GM19438 (cell line): ENCODE data around the gene TMED4.
"Not testable (repeated sequence)": the region's sequence is repeated elsewhere in the genome, so short reads cannot be mapped to it uniquely, and the experiment has no call there.

ENCODE experiments used
- ATAC-seq: cut with Tn5 transposase; IDR thresholded peaks from one replicate; pipeline ENCODE4 v1.9.1; 2021; ENCODE audit warnings: low read depth; ENCODE audit not compliant: unreplicated experiment

The TMED4 gene

DNA sequence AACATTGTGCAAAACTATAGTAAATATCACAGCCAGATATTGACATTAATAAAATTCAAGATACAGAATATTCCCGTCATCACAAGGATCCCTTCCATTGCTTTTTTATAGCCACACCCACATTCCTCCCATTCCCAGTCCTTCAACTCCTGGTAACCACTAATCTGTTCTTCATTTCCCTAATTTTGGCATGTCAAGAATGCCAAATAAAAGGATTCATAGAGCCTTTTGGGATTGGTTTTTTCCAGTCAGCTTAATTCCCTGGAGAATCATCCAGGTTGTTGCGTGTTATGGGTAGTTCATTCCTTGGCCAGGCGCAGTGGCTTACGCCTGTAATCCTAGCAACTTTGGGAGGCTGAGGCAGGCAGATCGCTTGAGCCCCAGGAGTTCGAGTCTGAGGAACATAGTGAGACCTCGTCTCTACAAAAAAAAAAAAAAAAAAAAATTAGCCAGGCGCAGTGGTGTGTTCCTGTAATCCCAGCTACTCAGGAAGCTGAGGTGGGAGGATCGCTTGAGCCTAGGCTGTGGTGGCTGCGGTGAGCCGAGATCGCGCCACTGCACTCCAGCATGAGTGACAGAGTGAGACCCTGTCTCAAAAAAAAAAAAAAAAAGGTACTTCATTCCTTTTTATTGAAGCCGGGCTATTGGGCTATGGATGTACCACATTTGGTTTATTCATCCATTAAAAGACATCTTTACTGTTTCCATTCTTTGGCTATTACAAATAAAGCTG, 27.1 kb upstream of the TMED4 start:
- ATAC-seq, result no peak

DNA sequence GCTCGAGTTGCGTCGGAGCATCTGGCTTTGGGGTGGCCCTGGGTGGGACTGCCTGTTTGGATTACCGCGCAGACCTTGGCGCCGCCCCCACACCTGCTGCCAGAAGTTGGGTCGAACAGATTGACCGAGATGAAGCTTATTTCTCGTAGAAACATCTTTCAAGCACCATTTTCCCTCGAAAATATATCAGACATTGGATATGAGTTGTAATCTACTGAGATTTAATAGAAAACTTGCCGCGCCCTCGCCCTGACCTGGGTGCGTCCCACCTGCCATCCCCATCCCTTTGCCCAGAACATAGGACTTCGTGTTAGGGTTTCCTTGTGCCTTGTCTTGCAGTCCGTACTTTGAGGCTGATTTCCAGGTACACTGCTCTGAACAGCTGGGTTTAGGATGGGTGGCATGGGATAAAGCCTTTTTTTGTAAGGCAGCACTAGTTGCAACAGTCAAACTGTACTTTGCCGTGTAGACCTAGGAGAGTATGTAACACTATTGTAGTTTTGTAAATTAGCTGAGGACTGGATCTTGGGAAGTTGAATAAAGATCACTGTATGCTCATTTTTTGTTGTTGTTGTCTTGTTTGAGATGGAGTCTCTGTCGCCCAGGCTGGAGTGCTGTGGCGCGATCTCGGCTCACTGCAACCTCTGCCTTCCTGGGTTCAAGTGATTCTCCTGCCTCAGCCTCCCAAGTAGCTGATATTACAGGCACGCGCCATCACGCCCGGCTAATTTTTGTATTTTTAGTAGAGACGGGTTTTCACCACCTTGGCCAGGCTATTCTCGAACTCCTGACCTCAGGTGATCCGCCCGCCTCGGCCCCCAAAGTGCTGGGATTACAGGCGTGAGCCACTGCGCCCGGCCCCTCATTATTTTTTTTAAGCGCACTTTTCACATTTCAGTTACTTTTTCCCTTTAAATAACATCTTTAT, 25.4 kb upstream of the TMED4 start:
- ATAC-seq, result no peak

DNA sequence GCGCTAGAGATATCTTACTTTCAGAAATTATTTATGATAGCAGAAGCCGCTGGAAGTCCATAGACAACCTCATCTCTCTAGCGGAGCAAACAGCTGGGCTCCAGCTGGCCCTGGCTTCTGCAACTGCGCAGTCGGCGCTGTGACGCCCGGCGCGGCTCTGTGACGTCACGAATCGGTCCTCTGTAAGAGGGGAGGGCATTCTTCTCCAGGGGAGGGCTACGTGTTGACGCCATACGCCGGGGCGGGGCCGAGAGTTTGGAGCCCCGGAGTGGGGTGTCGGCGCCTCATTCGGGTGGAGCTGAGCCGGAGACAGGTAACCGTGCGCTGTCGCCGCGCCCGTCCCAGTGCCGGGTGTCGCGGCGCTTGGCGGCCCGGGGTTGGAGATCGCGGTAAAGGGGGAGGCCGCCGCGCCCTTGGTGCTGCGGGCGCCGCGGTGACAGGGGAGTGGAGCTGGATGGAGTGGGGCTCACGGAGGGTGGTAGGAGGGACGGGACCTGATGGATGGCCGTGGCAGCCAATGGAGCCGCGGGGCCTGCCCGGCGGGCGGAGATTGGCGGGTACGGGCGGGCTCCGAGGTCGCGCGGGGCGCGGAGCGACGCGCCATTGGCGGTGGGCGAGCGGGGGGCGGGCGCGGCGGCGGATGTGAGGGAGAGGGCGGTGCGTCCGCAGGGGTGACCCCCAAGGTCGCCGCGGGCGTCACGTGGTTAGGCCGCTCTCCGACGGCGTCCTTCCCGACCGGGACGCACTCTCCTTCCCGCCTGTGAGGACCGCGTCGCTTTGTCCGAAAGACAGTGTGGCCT, 24.5 kb upstream of the TMED4 start, which contains the start of gene OGDH:
TSS of gene OGDH (plus strand) at position 287 of the 800 bp plus-strand sequence. CDS start 17,717 bp downstream, outside the sequence.
- peak; percentile 94 for ATAC-seq

DNA sequence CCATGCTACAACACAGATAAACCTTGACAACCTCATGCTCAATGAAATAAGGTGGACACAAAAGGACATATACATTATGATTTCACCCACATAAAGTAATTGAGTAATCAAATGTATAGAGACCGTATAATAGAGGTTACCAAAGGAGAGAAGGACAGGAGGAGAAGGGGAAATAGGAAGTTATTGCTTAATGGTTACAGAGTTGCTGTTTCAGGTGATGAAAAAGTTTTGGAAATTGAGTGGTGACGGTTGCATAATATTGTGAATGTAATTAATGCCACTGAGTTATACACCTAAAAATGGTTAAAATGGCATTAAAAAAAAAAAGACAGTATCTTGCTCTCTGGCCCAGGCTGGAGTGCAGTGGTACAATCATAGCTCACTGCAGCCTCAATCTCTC, 22.9 kb upstream of the TMED4 start:
- ATAC-seq, result no peak

DNA sequence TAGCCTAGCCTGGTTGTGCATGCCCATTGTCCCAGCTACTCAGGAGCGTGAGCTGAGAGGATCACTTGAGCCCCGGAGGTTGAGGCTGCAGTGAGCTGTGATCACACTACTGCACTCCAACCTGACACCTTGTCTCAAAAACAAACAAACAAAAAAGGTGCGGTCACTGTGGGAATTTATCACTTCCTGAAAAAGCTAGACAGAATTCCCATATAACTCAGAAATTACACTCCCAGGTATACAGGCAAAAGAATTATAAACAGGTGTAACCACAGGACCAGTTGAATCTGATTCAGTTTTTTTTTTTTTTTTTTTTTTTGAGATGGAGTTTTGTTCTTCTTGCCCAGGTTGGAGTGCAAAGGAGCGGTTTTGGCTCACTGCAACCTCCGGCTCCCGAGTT, 21.2 kb upstream of the TMED4 start:
- no peak for ATAC-seq

DNA sequence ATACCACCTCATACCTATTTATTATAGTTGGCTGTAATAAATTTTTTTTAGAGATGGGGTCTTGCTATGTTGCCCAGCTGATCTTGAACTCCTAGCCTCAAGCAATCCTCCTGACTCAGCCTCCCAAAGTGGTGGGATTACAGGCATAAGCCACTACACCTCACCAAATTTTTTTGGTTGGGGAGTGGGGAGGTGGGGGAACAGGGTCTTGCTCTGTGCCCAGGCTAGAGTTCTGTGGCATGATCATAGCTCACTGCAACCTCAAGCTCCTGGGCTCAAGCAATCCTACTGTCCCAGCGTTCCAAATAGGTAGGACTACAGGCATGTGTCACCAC, 20.5 kb upstream of the TMED4 start:
- ATAC-seq, result no peak

DNA sequence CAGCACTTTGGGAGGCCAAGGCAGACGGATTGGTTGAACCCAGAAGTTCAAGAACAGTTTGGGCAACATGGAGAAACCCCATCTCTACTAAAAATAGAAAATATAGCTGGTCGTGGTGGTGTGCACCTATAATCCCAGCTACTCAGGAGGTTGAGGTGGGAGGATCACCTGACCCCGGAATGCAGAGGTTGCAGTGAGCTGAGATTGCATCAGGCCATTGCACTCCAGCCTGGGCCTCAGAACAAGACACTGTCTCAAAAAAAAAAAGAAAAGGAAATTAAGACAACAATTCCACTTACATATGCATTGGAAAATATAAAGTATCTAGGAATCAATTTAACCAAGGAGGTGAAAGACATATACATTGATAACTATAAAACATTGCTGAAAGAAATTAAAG, 17.2 kb upstream of the TMED4 start:
- no peak for ATAC-seq

DNA sequence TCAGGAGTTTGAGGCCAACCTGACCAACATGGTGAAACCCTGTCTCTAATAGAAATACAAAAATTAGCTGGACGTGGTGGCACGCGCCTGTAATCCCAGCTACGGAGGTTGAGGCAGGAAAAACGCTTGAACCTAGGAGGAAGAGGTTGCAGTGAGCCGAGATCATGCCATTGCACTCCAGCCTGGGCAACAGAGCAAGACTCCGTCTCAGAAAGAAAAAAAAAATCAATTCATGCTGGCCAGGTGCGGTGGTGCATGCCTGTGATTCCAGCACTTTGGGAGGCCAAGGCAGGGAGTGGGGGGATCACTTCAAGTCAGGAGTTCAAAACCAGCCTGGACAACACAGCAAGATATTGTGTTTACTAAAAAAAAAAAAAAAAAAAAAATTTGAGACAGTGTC, 15.2 kb upstream of the TMED4 start:
- ATAC-seq, result not testable (repeated sequence)

DNA sequence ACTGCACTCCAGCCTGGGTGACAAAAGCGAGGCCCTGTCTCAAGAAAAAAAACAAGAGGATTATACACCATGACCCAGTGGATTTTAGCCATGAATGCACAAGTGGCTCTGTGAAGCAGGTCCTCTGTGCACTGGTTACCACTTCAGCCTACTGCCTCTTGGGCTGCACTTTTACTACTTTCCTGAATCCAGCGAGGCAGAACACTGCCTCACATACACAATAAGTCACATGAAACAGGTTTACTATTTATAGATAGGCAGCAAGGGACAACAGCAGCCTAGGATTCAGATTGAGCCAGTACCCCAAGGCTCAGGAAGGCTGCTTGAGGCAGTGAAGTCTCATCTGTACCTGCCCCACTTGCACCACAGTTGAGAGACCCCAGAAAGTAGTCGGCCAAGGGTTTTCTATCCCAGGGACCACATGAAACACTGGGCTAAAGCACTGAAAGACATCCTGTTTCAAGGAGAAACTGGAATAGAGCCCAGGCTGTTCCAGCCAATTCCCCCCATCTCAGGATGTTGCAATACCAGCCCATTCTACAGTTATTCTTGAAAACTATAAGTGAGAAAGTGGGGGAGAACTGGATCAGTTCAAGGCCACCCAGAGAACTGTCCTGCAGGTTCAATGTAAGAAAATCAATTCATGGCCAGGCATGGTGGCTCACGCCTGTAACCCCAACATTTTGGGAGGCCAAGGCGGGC, 14.1 kb upstream of the TMED4 start:
- no peak for ATAC-seq

DNA sequence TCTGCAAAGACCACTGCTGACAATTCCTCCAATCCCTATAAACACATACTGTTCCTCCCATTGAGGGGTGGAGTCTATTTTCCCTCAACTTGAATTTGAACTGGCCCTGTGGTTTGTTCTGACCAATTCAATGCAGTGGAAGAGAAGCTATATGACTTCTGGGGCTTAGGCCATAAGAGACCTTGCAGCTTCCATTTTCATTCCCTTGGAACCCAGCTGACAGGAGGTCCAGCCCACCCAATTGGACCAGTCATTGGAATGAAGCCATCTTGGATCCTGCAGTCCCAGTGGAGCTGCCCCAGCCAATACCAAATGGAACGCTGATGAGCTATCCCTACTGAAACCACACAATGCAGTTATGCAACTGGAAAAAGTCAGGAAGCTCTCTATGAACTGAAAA, 8.9 kb upstream of the TMED4 start:
- ATAC-seq, result no peak

DNA sequence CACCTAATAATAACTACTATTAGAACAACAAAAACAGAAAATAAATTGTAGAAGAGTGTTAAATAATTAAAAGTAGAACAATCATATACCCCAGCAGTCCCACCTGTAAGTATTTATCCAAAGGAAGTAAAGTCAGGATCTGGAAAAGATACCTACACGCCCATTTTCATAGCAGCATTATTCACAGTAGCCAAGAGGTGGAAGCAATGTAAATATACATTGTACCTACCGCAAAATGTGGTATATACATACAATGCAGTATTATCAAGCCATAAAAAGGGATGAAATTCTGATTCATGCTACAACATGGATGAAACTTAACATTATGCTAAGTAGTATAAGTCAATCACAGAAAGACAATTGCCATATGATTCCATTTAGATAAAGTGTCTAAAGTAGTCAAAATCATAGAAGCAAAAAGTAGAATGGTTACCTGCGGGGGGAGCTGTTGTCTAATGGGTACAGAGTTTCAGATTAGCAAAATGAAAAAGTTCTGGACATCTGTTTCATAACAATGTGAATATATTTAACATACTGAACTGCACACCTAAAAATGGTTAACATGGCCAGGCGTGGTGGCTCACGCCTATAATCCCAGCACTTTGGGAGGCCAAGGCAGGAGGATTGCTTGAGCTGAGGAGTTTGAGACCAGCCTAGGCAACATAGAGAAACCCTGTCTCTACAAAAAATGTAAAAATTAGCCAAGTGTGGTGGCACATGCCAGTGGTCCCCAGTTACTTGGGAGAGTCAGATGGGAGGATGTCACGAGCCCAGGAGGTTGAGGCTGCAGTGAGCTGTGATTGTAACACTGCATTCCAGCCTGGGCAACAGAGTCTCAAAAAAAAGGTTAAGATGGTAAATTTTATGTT, 6.0 kb upstream of the TMED4 start:
- no peak for ATAC-seq

DNA sequence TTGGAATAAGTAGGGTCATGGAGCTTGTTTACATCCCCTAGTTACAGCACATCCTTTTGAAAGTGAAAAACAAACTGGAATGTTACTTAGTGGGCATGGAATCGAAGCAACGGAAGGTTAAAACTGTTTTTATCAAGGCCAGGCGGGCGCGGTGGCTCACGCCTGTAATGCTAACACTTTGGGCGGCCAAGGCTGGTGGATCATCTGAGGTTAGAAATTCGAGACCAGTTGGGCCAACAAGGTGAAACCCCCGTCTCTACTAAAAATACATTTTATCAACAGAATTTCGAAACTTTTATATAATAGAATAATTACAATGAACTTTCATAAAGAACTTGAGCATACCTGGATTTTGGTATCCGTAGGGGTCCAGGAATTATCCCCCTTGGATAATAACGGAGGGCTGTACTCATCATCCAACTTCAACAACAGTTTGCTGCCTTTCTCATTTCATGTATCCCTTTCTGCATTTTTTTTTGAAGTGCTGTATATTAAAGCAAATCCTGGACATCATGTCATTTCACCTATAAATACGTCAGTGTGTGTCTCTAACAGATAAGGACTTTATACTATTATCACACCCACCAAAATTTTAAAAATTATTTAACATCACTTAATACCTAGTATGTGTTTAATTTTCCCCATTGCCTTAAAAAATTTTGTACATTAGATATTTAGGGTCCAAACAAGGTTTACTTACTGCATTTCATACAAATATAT, 1.3 kb upstream of the TMED4 start:
- no peak for ATAC-seq

DNA sequence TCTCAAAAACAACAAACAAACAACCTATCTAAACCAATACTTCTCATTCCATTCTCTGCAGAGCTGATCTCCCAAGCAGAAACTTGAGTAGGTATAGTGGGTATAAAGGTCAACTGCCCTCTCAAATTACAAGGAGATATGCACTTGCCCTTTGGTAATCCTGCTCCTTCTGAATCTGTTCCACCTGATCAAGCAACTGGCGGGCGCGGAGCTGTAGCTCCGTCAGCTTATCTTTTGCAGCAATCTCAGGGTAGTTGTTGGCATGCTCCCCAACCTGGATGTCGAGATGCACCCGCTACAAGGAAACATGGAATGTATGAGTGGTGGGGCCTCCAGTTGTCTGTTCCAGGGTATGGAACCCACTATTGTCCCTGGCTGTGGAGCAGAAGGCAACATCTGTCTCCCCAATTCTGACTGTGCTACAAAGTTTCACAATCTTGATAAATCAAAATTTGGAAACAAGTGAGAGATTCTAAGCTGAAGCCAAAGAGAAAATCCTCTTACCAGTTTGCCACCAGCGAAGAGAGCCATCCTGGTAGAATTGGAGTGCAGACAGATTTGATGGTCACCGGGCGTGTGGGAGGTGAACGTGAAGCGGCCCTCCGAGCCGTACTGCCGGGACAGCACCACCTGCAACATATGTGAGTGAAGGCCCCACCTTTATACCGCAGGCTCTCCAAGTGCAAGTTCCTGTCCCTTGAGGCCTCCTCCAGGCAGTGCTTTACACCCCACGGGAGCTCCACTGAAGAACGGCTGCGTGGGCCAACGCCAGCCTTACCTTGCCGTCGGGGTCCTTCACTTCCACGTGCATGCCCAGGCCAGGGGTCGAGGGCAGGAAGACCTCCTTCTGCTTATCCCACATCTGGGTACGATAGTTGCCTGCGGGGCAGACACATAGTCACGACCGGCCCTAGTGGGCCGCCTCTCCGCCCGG, 819 bp downstream of the TMED4 start:
- peak; percentile 37 for ATAC-seq

DNA sequence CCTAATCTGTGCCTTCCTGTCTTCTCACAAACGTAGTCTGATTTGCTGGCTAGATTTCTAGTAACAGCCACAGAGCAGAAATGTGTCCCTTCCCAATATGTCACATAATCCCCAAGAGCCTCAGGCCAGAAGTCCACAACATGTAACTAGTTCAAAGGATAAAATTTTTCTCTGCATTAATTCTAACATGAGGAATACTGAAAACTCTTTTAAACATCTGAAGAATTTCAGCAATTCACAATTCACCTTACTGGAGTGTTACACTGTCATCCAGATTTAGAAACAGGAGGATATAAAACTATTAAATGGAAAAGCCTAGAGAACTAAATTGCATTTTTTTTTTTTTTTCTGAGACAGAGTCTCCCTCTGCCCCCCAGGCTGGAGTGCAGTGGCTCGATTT, 5.8 kb downstream of the TMED4 start:
- no peak for ATAC-seq

DNA sequence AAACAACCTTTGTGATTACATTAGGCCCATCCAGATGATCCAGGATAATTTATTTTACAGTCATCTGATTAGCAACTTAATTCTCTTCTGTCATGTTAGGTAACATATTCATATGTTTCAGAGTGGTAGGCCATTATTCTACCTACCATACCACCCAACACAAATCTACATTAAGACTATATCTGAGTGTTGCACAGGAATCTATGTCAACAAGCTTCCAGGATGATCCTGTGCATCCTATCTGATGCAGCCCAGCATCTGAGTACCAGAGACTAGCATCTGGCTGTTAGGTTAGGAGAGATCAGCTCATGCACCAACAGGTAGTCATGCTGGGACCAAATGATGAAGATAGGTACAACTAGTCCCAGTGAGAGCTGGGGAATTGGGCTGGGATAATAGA, 7.0 kb downstream of the TMED4 start:
- ATAC-seq, result no peak

DNA sequence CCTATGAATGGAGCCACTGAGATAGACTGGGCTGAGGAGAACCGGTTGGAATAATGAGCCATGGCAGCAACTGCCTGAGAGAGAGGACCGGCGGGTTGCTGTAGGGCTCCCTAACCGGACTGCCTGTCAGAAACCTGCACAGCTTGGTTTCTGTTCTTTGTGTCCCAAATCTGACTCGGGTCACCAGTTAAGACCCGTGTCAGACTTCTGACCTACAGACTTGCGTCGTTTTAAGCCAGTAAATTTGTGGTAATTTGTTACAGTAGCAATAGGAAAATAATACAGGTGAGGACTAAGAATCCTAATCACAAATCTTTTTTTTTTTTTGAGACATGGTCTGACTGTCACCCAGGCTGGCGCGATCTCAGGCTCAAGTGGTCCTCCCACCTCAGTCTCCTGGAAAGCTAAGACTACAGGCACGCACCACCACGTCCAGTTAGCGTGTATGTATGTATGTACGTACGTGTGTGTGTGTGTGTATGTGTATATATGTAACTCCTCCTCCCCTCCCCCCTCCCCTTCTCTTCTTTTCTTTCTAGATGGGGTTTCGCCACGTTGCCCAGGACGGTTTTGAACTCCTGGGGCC, 7.7 kb downstream of the TMED4 start:
- no peak for ATAC-seq

DNA sequence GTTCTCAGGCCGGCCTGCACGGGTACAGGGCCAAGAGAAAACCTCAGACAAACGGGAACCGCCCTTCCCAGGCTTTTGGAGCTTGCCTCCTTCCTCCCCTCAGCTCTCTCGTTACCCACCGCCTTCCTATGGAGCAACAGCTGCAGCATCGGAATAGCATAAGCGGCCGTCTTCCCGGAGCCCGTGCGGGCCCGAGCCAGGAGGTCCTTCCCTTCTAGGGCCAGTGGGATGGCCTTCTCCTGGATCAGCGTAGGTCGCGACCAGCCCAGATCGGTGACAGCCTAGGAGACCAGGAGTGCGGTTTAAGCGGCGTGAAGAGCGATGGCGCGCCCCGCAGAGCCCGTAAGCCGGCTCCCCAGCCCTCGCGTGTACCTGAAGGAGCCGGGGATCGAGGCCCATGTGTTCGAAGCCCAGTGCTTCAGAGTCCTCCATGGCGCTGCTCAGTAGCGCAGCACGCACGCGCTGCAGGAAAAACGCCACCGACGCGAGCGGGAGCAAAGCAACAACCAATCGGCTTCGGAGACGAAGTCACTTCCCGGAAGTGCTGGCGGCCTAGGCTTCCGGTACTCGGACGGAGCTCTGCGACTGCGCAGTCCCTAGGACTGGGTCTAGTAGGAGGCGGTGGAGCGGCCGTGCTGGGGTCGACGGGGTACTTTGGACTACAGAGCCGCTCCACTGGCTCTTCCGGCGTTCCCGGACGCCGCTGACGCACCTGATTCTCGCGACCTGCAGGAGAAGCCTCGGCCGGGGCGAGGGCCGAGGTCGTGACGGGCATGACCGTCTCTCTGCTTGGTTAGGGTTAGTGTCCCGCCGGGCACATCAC, 8.4 kb downstream of the TMED4 start, which contains the start of gene DDX56:
TSS of gene DDX56 (minus strand) at position 445 of the 823 bp plus-strand sequence. CDS start at position 432, 13 bp downstream.
- ATAC-seq, result peak; percentile 91
